SK-N-SH (cell line): Measurements from ENCODE around the gene HFE. TPM values are rescaled to one million over a fixed set of nuclear protein-coding genes. Genes with fewer than 3 reads are reported as not detected.
A peak's percentile ranks its signal among the peaks of the same experiment; 100 is the strongest.

Experiments used
- CTCF ChIA-PET: fragments of 300-600, 350-600 bp; formaldehyde crosslinking; extraction: SDS; loops from one replicate; lab custom pipeline; 2021; lab: Yijun Ruan, JAX
- POLR2A ChIA-PET: fragments of 350-600 bp; sonication (Branson Sonifier 250); formaldehyde crosslinking; extraction: SDS; loops from one replicate; lab custom pipeline; 2020; ENCODE audit warnings: antibody characterized with exemption, inconsistent platforms; lab: Yijun Ruan, JAX
- DNase-seq: peaks from one replicate; pipeline ENCODE4 v3.0.0; 2012
- H2AFZ ChIP-seq: fragments of 200-600 bp; sonication (generic); 2 replicates; pipeline ENCODE4 v1.8.1; 2016; ENCODE audit warnings: antibody characterized with exemption, mild to moderate bottlenecking, low read depth
- H3F3A ChIP-seq: fragments of 200-600 bp; sonication (generic); replicated peaks from 2 replicates; pipeline ENCODE3; 2016; ENCODE audit warnings: antibody characterized with exemption, mild to moderate bottlenecking; ENCODE audit not compliant: insufficient read depth
- H3K27ac ChIP-seq, 2 experiments: fragments of 200-500 bp in 1 of 2; fragments of 200-600 bp in 1 of 2; sonication (Bioruptor generic) in 1 of 2; sonication (generic), shearing (Covaris generic) in 1 of 2; 2 replicates each; pipeline versions ENCODE4 v1.5.1 to v1.6.1; 2014 to 2016; ENCODE audit warnings: low read depth in 2 of 2, inconsistent platforms in 1 of 2, low read length in 1 of 2, mild to moderate bottlenecking in 1 of 2, mixed read lengths in 1 of 2
- H3K27me3 ChIP-seq: fragments of 200-600 bp; sonication (generic), shearing (Covaris generic); 2 replicates; pipeline ENCODE4 v1.6.1; 2016; ENCODE audit warnings: mixed run types; ENCODE audit not compliant: insufficient read depth
- H3K36me3 ChIP-seq, 2 experiments: fragments of 200-500 bp in 1 of 2; fragments of 200-600 bp in 1 of 2; sonication (Bioruptor generic) in 1 of 2; sonication (generic) in 1 of 2; replicated peaks in 1 of 2; 2 replicates each; pipeline versions ENCODE3 to v1.5.1; 2014 to 2016; ENCODE audit warnings: low read length in 1 of 2, mild to moderate bottlenecking in 1 of 2; ENCODE audit not compliant: insufficient read depth in 2 of 2, control insufficient read depth in 1 of 2
- H3K4me1 ChIP-seq, 2 experiments: fragments of 200-500 bp in 1 of 2; fragments of 200-600 bp in 1 of 2; sonication (Bioruptor generic) in 1 of 2; sonication (generic), shearing (Covaris generic) in 1 of 2; 2 replicates each; pipeline versions ENCODE4 v1.5.1 to v1.6.1; 2014 to 2016; ENCODE audit warnings: low read depth in 1 of 2, low read length in 1 of 2, mixed run types in 1 of 2; ENCODE audit not compliant: insufficient read depth in 2 of 2, control insufficient read depth in 1 of 2
- H3K4me2 ChIP-seq: fragments of 200-600 bp; sonication (generic), shearing (Covaris generic); 2 replicates; pipeline ENCODE4 v1.6.1; 2017; ENCODE audit warnings: mixed run types
- H3K4me3 ChIP-seq, 2 experiments: fragments of 200-500 bp in 1 of 2; fragments of 200-600 bp in 1 of 2; sonication (Bioruptor generic) in 1 of 2; sonication (generic), shearing (Covaris generic) in 1 of 2; 2 replicates each; pipeline versions ENCODE4 v1.5.1 to v1.8.1; 2014 to 2016; ENCODE audit warnings: low read depth in 2 of 2, inconsistent platforms in 1 of 2, low read length in 1 of 2, mild to moderate bottlenecking in 1 of 2, mixed read lengths in 1 of 2, moderate library complexity in 1 of 2
- H3K79me2 ChIP-seq: fragments of 200-600 bp; sonication (generic); 2 replicates; pipeline ENCODE4 v1.8.1; 2017; ENCODE audit warnings: mild to moderate bottlenecking; ENCODE audit not compliant: insufficient read depth
- H3K9ac ChIP-seq: fragments of 200-600 bp; sonication (generic); 2 replicates; pipeline ENCODE4 v1.6.1; 2017; ENCODE audit warnings: mixed run types
- H3K9me2 ChIP-seq: fragments of 200-600 bp; sonication (generic); 2 replicates; pipeline ENCODE4 v1.6.1; 2017; ENCODE audit warnings: mixed run types
- H3K9me3 ChIP-seq: fragments of 200-600 bp; sonication (generic); 2 replicates; pipeline ENCODE4 v1.6.1; 2017; ENCODE audit warnings: mixed run types, mild to moderate bottlenecking, moderate library complexity
- H4K20me1 ChIP-seq: fragments of 200-600 bp; sonication (generic); 2 replicates; pipeline ENCODE4 v1.6.1; 2017; ENCODE audit warnings: mild to moderate bottlenecking, mixed run types; ENCODE audit not compliant: insufficient read depth
- ELF1 ChIP-seq: IDR thresholded peaks from 2 replicates; pipeline ENCODE4 v1.4.0; 2012
- FOXM1 ChIP-seq: IDR thresholded peaks from 2 replicates; pipeline ENCODE4 v1.4.0; 2012; ENCODE audit warnings: low read depth, mild to moderate bottlenecking
- GATA2 ChIP-seq: sonication (generic); formaldehyde crosslinking; IDR thresholded peaks from 2 replicates; pipeline ENCODE4 v1.5.0; 2020; ENCODE audit warnings: mild to moderate bottlenecking, missing genetic modification reagents
- JUND ChIP-seq: IDR thresholded peaks from 2 replicates; pipeline ENCODE4 v1.4.0; 2012
- MAX ChIP-seq: IDR thresholded peaks from 2 replicates; pipeline ENCODE4 v1.4.0; 2012; ENCODE audit warnings: low read depth
- MEF2A ChIP-seq: IDR thresholded peaks from 2 replicates; pipeline ENCODE4 v1.4.0; 2012; ENCODE audit warnings: low read depth, borderline replicate concordance
- MXI1 ChIP-seq: IDR thresholded peaks from 2 replicates; pipeline ENCODE4 v1.6.1; 2012; ENCODE audit warnings: mild to moderate bottlenecking, low read depth, low read length, improper control_type of control experiment
- NFIC ChIP-seq: IDR thresholded peaks from 2 replicates; pipeline ENCODE4 v1.4.0; 2012; ENCODE audit warnings: borderline replicate concordance
- NRF1 ChIP-seq: IDR thresholded peaks from 2 replicates; pipeline ENCODE4 v1.6.1; 2012; ENCODE audit warnings: low read depth, mild to moderate bottlenecking, low read length
- RCOR1 ChIP-seq: fragments of 150-350 bp; IDR thresholded peaks from 2 replicates; pipeline ENCODE4 v1.6.1; 2017; ENCODE audit warnings: antibody characterized with exemption, low read length
- REST ChIP-seq: IDR thresholded peaks from 2 replicates; pipeline ENCODE4 v1.6.1; 2012; ENCODE audit warnings: mild to moderate bottlenecking, low read depth, low read length, moderate library complexity
- RFX5 ChIP-seq: IDR thresholded peaks from 2 replicates; pipeline ENCODE4 v1.6.1; 2012; ENCODE audit warnings: mild to moderate bottlenecking, improper control_type of control experiment, low read length
- SIN3A ChIP-seq: IDR thresholded peaks from 2 replicates; pipeline ENCODE4 v1.6.1; 2012; ENCODE audit warnings: low read depth, mild to moderate bottlenecking, low read length, moderate library complexity, borderline replicate concordance
- SMC3 ChIP-seq: IDR thresholded peaks from 2 replicates; pipeline ENCODE4 v1.6.1; 2012; ENCODE audit warnings: low read depth, low read length, improper control_type of control experiment
- TAF1 ChIP-seq: IDR thresholded peaks from 2 replicates; pipeline ENCODE4 v1.6.1; 2012; ENCODE audit warnings: low read depth, mild to moderate bottlenecking, low read length, moderate library complexity, borderline replicate concordance
- TCF12 ChIP-seq: IDR thresholded peaks from 2 replicates; pipeline ENCODE4 v1.4.0; 2012
- TEAD4 ChIP-seq: IDR thresholded peaks from 2 replicates; pipeline ENCODE4 v1.4.0; 2012; ENCODE audit warnings: mild to moderate bottlenecking, borderline replicate concordance; ENCODE audit not compliant: insufficient read depth
- YY1 ChIP-seq: IDR thresholded peaks from 2 replicates; pipeline ENCODE4 v1.4.0; 2012; ENCODE audit warnings: low read depth, mild to moderate bottlenecking
- WGBS: methylation state at CpG from one replicate; pipeline ENCODE4 v1.1.6; 2017; ENCODE audit warnings: low lambda C conversion rate; 5-methylcytosine and 5-hydroxymethylcytosine counted together
- polyA plus RNA-seq, 3 experiments: library from polyadenylated mRNA; depleted of rRNA; stranded (reverse); fragments of >200 nt; gene quantifications; 2 replicates each; pipeline ENCODE4 v1.2.3, GENCODE V29; 2012
- TF ChIP-seq, protein P1 (sequence below): fragments of 150-350 bp; IDR thresholded peaks from 2 replicates; pipeline ENCODE4 v1.6.1; 2017; ENCODE audit warnings: antibody characterized with exemption, low read length, low read depth, borderline replicate concordance
- TF ChIP-seq, protein P2 (sequence below): IDR thresholded peaks from 2 replicates; pipeline ENCODE4; 2012
- TF ChIP-seq, protein P3 (sequence below): IDR thresholded peaks from 2 replicates; pipeline ENCODE4 v1.4.0; 2012; ENCODE audit warnings: low read depth, borderline replicate concordance
- TF ChIP-seq, protein P4 (sequence below): IDR thresholded peaks from 2 replicates; pipeline ENCODE4 v1.4.0; 2012; ENCODE audit warnings: low read depth, borderline replicate concordance

HFE gene
- polyA plus RNA-seq, 1 of the 3 experiments (the other 2 are of a cell fraction) = not detected

GRCh38 chr6:26041946-26042345 lies 45.3 kb upstream of the HFE start (continued):
- TF ChIP-seq TCF12 = no peak
- no peak for TF ChIP-seq RCOR1

DNA sequence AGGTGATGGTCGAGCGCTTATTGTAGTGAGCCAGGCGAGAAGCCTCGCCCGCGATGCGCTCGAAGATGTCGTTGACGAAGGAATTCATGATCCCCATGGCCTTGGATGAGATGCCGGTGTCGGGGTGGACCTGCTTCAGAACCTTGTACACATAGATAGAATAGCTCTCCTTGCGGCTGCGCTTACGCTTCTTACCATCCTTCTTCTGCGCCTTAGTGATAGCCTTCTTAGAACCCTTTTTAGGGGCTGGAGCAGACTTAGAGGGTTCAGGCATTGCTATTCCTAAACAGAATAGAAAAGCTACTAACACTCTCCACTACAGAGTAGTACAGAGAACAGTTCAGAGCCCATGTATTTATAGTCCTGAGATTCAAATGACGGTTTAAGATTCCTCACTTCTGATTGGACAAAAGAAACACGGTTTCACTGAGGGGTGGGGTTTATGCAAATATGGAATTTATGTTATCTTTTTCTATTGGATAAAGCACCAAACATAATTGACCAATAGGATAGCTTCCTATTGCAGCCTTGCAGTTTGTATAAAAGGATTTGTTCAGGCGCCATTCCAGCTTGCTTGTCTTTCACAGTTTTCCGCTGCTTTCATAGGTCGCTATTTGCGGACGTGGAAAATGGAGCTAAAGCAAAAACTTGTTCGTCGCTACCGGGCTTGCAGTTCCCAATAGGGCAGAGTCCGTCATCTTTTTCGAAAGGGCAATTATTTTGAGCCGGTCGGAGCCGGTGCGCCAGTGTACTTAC lies 43.7 kb upstream of the HFE start:
- H3K27me3 ChIP-seq = no peaks in the 10 kb centered on the region
- CTCF ChIA-PET = interaction anchor here (1.2 to 2.4 kb wide), 6 partner anchors 13 to 229 kb away, joined by 3 to 18 read pairs (median 4); a partner anchor contains a TSS
- peak overlapping the region; percentile 86 for H3K4me2 ChIP-seq
- no peaks in the 10 kb centered on the region for H3K79me2 ChIP-seq
- H2AFZ ChIP-seq = no peak overlapping the region; the same call in 1 of the 2 replicates
- no peaks in the 10 kb centered on the region for H4K20me1 ChIP-seq
- H3K4me3 ChIP-seq = peak overlapping the region; percentile 57 to 60
- no peaks in the 10 kb centered on the region for H3K9me3 ChIP-seq
- H3K9me2 ChIP-seq = no peaks in the 10 kb centered on the region
- no peaks in the 10 kb centered on the region for H3K36me3 ChIP-seq
- 16% methylated on average over 28 of the region's 32 CpGs for WGBS
- H3K9ac ChIP-seq = peak overlapping the region; percentile 72
- peaks cover 40% of the 10 kb centered on the region for H3F3A ChIP-seq
- POLR2A ChIA-PET = interaction anchor here (0.9 to 5.8 kb wide), 38 partner anchors 9 to 1849 kb away, joined by 3 to 166 read pairs (median 11); a partner anchor contains a TSS
- peak overlapping the region; percentile 79 to 99 for H3K27ac ChIP-seq
- peaks cover 0 to 12% of the 10 kb centered on the region in 2 experiments; a peak in 2 of 4 replicates for H3K4me1 ChIP-seq
- DNase-seq = peak; percentile 78
- TF ChIP-seq MAX (no peak; the same call in 1 of the 2 replicates), NFIC (no peak), MEF2A (no peak), REST (no peak), FOXM1 (no peak), SMC3 (no peak), RFX5 (no peak), TCF12 (no peak), ELF1 (no peak), YY1 (peak; percentile 70), RCOR1 (peak; percentile 47), NRF1 (no peak), SIN3A (peak; percentile 42; the same call in 1 of the 2 replicates), MXI1 (no peak), TEAD4 (no peak), JUND (no peak), TAF1 (0 out of 2 replicates have a peak, but pooled peaks have one; percentile 22), GATA2 (no peak)
- TF ChIP-seq, protein P1, sequence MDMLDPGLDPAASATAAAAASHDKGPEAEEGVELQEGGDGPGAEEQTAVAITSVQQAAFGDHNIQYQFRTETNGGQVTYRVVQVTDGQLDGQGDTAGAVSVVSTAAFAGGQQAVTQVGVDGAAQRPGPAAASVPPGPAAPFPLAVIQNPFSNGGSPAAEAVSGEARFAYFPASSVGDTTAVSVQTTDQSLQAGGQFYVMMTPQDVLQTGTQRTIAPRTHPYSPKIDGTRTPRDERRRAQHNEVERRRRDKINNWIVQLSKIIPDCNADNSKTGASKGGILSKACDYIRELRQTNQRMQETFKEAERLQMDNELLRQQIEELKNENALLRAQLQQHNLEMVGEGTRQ = no peak
- TF ChIP-seq, protein P2, sequence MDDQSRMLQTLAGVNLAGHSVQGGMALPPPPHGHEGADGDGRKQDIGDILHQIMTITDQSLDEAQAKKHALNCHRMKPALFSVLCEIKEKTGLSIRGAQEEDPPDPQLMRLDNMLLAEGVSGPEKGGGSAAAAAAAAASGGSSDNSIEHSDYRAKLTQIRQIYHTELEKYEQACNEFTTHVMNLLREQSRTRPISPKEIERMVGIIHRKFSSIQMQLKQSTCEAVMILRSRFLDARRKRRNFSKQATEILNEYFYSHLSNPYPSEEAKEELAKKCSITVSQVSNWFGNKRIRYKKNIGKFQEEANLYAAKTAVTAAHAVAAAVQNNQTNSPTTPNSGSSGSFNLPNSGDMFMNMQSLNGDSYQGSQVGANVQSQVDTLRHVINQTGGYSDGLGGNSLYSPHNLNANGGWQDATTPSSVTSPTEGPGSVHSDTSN = peak; percentile 34
- TF ChIP-seq, protein P3, sequence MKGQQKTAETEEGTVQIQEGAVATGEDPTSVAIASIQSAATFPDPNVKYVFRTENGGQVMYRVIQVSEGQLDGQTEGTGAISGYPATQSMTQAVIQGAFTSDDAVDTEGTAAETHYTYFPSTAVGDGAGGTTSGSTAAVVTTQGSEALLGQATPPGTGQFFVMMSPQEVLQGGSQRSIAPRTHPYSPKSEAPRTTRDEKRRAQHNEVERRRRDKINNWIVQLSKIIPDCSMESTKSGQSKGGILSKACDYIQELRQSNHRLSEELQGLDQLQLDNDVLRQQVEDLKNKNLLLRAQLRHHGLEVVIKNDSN = no peak
- TF ChIP-seq, protein P4, sequence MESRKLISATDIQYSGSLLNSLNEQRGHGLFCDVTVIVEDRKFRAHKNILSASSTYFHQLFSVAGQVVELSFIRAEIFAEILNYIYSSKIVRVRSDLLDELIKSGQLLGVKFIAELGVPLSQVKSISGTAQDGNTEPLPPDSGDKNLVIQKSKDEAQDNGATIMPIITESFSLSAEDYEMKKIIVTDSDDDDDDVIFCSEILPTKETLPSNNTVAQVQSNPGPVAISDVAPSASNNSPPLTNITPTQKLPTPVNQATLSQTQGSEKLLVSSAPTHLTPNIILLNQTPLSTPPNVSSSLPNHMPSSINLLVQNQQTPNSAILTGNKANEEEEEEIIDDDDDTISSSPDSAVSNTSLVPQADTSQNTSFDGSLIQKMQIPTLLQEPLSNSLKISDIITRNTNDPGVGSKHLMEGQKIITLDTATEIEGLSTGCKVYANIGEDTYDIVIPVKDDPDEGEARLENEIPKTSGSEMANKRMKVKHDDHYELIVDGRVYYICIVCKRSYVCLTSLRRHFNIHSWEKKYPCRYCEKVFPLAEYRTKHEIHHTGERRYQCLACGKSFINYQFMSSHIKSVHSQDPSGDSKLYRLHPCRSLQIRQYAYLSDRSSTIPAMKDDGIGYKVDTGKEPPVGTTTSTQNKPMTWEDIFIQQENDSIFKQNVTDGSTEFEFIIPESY = peak; percentile 83
